NT2/D1 (cell line): ENCODE data around the gene DLG2.

Experiments used
- YY1 ChIP-seq: IDR thresholded peaks from 2 replicates; pipeline ENCODE4 v1.6.1; 2011; ENCODE audit not compliant: insufficient read length, insufficient read depth
- ZNF274 ChIP-seq: IDR thresholded peaks from 2 replicates; pipeline ENCODE4 v1.6.1; 2011; ENCODE audit warnings: mild to moderate bottlenecking, low read depth, low read length

GRCh38 chr11:83546368-83546767 lies 2080.8 kb downstream of the DLG2 start:
- TF ChIP-seq YY1 (no peak), ZNF274 (no peak)
